SH-SY5Y (cell line): Measurements from ENCODE around the gene PLCH1.

Source experiments
- GATA2 ChIP-seq: IDR thresholded peaks from 2 replicates; pipeline ENCODE4 v1.6.1; 2011; ENCODE audit warnings: mild to moderate bottlenecking, low read depth, low read length
- GATA3 ChIP-seq: IDR thresholded peaks from 2 replicates; pipeline ENCODE4 v1.6.1; 2011; ENCODE audit warnings: low read depth, mild to moderate bottlenecking, low read length, moderate library complexity

The PLCH1 gene

GRCh38 chr3:155737844-155738460, 6.9 kb downstream of the PLCH1 start:
- TF ChIP-seq GATA3 (no peak), GATA2 (no peak)

GRCh38 chr3:155736381-155736780, 8.5 kb downstream of the PLCH1 start:
- TF ChIP-seq GATA3: no peak
- no peak for TF ChIP-seq GATA2

DNA sequence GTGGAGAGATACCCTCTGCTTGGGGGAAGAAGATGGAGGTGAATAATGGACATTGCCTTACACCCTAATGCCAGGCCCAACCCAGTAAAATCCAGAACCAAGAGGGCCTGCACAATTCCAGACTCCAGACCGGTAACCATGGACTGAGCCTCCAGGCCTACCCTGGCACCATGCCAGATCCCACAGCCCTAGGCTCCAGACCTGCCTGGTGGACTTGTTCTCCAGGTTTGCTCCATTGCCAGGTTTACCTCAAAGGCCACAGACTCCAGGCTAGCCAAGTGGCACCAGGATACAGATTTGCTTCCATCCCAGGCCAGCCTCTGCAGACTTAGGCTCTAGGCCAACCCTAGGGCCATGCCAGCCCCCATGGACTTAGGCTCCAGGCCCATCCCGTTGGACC, 14.0 kb downstream of the PLCH1 start:
- TF ChIP-seq GATA2: no peak
- no peak for TF ChIP-seq GATA3

DNA sequence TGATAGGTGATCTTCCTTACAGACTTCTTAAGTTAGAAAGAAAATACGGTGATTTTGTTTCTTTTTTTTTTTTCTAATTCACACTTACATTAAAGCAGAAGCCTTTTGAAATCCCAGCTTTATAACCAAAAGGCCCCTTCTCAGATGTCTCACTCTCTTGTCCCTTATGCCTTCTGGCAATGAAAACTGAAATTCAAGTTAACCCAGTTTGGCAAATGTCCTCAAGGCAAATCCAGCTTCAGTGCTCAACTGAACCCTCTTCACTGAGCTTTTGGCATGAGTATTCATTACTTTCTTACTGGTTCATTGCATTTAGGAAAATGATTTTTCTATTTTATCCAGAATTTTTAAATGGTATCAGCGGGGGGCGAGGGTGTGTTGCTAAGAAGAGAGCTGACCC, 17.0 kb downstream of the PLCH1 start:
- TF ChIP-seq GATA3 (no peak), GATA2 (no peak)

- TF ChIP-seq GATA2 (no peak), GATA3 (no peak)
Observed at GRCh38 chr3:155714295-155714718, 30.6 kb downstream of the PLCH1 start.

GRCh38 chr3:155712008-155712407, 32.9 kb downstream of the PLCH1 start:
- TF ChIP-seq GATA3: no peak
- TF ChIP-seq GATA2: no peak

DNA sequence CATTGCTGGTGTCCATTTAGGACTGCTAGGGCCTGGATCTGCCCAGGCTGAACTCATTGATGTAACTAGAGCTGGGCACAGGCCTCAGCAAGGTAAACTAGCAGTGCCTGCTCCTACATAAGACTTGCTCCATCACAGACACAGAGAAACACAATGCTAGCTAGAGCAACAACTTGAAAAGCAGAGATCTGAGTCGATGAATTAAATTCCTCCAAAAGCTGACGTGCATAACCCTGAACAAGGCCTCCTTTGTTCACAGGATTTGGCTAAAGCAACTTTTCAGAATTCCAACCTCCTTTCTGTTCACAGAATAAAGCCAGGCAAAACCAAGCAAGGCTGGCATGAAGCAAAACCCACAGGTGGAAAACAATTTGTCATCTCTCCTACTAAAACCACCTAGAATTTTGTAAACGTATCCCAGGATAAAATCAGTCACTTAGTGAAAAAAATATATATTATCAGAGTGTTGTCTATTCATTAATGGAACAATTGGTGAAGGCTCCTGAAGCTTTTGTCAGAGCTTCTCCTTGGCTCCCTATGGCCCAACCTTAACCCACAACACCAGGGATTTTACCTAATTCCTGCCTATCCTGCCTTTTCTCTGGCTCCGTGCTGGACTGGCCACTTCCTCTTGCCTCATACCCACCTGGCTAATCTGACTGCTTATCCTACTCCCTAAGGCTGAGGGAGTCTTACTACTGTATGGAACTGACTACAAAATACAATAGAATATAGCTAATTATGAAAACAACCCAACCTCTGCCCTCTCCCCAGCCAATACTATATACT, 39.9 kb downstream of the PLCH1 start:
- no peak for TF ChIP-seq GATA2
- TF ChIP-seq GATA3: no peak

DNA sequence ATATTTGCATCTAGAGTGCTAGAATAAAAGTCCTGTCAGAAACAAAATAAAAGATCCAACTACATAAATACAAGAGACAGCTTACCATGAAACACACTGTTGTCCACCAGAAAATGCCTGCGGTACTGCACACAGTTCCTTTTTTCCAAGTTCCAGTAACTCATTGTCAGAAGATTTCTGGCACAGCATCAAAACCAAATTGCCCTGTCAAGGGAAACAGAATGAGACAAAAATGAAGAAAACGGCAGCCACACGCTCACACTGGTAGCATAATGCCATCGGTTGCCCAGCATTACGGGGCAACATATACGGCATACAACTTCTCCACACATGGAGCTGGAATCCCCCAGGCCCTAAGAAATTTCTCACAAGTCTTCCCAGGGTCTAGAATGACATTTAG, 40.8 kb downstream of the PLCH1 start:
- no peak for TF ChIP-seq GATA2
- TF ChIP-seq GATA3: no peak

- TF ChIP-seq GATA3 (no peak), GATA2 (no peak)
Observed at GRCh38 chr3:155702745-155703591, 41.9 kb downstream of the PLCH1 start.

DNA sequence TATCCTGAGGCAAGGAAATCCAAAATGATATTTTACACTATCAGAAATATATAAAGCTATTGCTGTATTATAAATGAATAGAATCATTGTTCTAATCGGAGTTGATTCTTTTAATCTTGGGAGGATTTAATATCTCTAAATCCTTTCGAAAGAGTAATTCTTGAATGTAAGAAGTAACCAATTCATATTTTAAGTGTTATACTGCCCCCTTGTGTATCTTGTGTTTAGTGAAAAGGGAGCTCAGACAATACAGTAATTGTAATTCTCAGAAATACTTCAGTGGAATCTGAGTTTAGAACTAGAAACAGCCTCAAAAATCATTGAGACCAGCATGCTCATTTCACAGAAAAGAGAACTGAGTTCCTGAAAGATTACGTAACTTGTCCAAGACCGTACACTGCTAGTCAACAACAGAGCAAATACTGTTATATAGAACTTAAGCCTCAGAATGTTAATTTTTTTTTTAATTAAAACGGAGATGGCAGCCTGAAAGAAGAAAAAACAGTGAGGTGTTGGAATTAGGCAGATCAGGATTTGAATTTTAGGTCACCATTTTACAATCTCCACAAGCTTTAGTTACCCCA, 42.9 kb downstream of the PLCH1 start:
- TF ChIP-seq GATA3 (no peak), GATA2 (no peak)

- TF ChIP-seq GATA2 (no peak), GATA3 (no peak)
Observed at GRCh38 chr3:155697542-155697941, 47.3 kb downstream of the PLCH1 start.

GRCh38 chr3:155690921-155691320, 54.0 kb downstream of the PLCH1 start:
- no peak for TF ChIP-seq GATA3
- no peak for TF ChIP-seq GATA2

DNA sequence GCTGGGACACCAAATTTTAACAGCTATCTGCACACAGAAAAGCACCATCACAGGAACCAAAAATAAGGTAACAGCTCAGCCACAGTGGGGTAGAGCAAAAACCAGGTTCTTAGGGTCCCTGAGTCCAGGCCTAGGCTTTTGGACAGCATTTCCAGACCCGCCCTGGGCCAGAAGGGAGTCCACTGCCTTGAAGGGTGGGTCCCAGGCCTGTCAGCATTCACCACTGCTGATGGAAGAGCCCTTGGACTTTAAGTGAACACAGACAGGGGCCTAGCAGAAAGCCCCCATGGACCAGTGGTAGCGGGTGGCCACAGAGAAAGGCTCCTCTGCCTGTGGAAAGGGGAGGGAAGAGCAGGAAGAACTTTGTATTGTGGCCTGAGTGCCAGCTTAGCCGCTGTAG, 56.4 kb downstream of the PLCH1 start:
- TF ChIP-seq GATA2: no peak
- TF ChIP-seq GATA3: no peak

DNA sequence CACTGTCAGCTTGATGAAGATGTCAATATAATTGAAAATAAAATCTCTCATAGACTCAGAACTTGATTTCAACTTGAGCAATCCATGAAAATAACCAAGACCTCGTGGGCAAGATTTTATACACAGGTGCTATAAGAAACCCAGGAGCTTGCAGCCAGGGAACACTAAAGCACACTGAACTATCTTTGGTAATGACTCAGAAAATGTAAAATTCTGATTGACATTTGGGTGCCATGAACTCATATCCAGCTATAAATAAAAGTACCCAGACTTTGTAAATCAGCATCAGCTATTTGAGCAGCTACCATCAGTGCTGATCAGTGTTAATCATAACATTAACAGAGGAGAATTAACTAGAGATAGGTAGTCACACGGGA, 61.5 kb downstream of the PLCH1 start:
- TF ChIP-seq GATA3: no peak
- TF ChIP-seq GATA2: no peak
